ENCODE results near the gene LETM1. TPM values are rescaled to one million over a fixed set of nuclear protein-coding genes. Genes with fewer than 3 reads are reported as not detected.

The LETM1 gene
- total and polyA plus RNA-seq, 4 experiments from 2014 or later: 6.5 to 42.8 (median 25.5) TPM

- POLR2A ChIA-PET (ENCODE audit: partially characterized antibody): no interaction called here
- H3K4me3 Mint-ChIP-seq: peak overlapping the region in 3 of 8 donors; percentile 21 to 34 (median 31)
- intact Hi-C loops (cut with micrococcal nuclease): no loop called here
Measured at GRCh38 chr4:1793940-1794808, 61.8 kb downstream of the LETM1 start.

GRCh38 chr4:1793496-1793840, 62.5 kb downstream of the LETM1 start:
- DNase-seq: peak in 3 of 5 donors; percentile 15 to 55 (median 19)
- intact Hi-C loops (cut with micrococcal nuclease): no loop called here
- peaks cover 0 to 2% of the 10 kb centered on the region in 2 donors for H3K36me3 Mint-ChIP-seq
- Histone ChIP-seq H3K36me3 (ENCODE audit: insufficient read depth, low read length) (no peaks in the 10 kb centered on the region), H3K4me3 (ENCODE audit: low read length in 2 of 2) (no peak overlapping the region), H3K4me1 (ENCODE audit: insufficient read depth, low read length) (peaks cover 12% of the 10 kb centered on the region), H3K9me3 (ENCODE audit: control insufficient read depth in 1 of 2, low read length in 2 of 2) (no peaks in the 10 kb centered on the region), H3K27ac (ENCODE audit: low read depth, low read length) (no peak overlapping the region), H3K27me3 (ENCODE audit: insufficient read depth, low read length) (peaks cover 17% of the 10 kb centered on the region)
- no peak overlapping the region for H3K27ac Mint-ChIP-seq
- H3K4me1 Mint-ChIP-seq: no peaks in the 10 kb centered on the region
- no peak overlapping the region for H3K4me3 Mint-ChIP-seq
- H3K27me3 Mint-ChIP-seq: peaks cover 6 to 7% of the 10 kb centered on the region in 2 donors
- CTCF ChIA-PET (ENCODE audit: partially characterized antibody): interaction anchor here (1.6 kb wide), 1 partner anchor 16 kb away, joined by 5 read pairs; no protein-coding TSS in a partner anchor
- H3K9me3 Mint-ChIP-seq: no peaks in the 10 kb centered on the region
- POLR2A ChIA-PET (ENCODE audit: partially characterized antibody): no interaction called here

More at GRCh38 chr4:1793940-1794808, 61.8 kb downstream of the LETM1 start:
- Histone ChIP-seq H3K4me1 (ENCODE audit: insufficient read depth, low read length) (peaks cover 12% of the 10 kb centered on the region), H3K27ac (ENCODE audit: low read depth, low read length) (no peak overlapping the region), H3K27me3 (ENCODE audit: insufficient read depth, low read length) (peaks cover 17% of the 10 kb centered on the region), H3K4me3 (ENCODE audit: low read length in 2 of 2) (no peak overlapping the region), H3K9me3 (ENCODE audit: control insufficient read depth in 1 of 2, low read length in 2 of 2) (no peaks in the 10 kb centered on the region), H3K36me3 (ENCODE audit: insufficient read depth, low read length) (no peaks in the 10 kb centered on the region)
- peak in 1 of 5 donors; percentile 9 for DNase-seq
- H3K36me3 Mint-ChIP-seq: peaks cover 0 to 2% of the 10 kb centered on the region in 2 donors
- CTCF ChIA-PET (ENCODE audit: partially characterized antibody): interaction anchor here (1.6 kb wide), 1 partner anchor 16 kb away, joined by 5 read pairs; no protein-coding TSS in a partner anchor
- no peak overlapping the region for H3K27ac Mint-ChIP-seq
- peaks cover 10% of the 10 kb centered on the region in 2 donors for H3K27me3 Mint-ChIP-seq
- no peaks in the 10 kb centered on the region for H3K9me3 Mint-ChIP-seq
- no peaks in the 10 kb centered on the region for H3K4me1 Mint-ChIP-seq

- Histone ChIP-seq H3K4me1 (ENCODE audit: insufficient read depth, low read length) (peaks cover 12% of the 10 kb centered on the region), H3K27me3 (ENCODE audit: insufficient read depth, low read length) (peaks cover 17% of the 10 kb centered on the region), H3K36me3 (ENCODE audit: insufficient read depth, low read length) (no peaks in the 10 kb centered on the region), H3K27ac (ENCODE audit: low read depth, low read length) (no peak within 1 kb of the TSS), H3K4me3 (ENCODE audit: low read length in 2 of 2) (no peak within 1 kb of the TSS), H3K9me3 (ENCODE audit: control insufficient read depth in 1 of 2, low read length in 2 of 2) (no peaks in the 10 kb centered on the region)
- Mint-ChIP-seq H3K4me3 (peak within 1 kb of the TSS in 7 of 8 donors; percentile 25 to 72 (median 49)), H3K27me3 (peaks cover 5 to 7% of the 10 kb centered on the region in 2 donors), H3K4me1 (no peaks in the 10 kb centered on the region), H3K9me3 (no peaks in the 10 kb centered on the region), H3K27ac (peak within 1 kb of the TSS in 1 of 7 donors; percentile 68), H3K36me3 (peaks cover 0 to 2% of the 10 kb centered on the region in 2 donors)
- intact Hi-C loops (cut with micrococcal nuclease): no loop called here
- DNase-seq: peak in 3 of 5 donors; percentile 19 to 38 (median 21)
- ChIA-PET CTCF (ENCODE audit: partially characterized antibody) (no interaction called here), POLR2A (ENCODE audit: partially characterized antibody) (no interaction called here)
Measured at GRCh38 chr4:1792832-1793495, 63.0 kb downstream of the LETM1 start, which contains the start of gene FGFR3. Gene FGFR3, plus strand, starts transcription at chr4:1793293. Its CDS starts 642 bp downstream, at chr4:1793935.

- intact Hi-C loops (cut with micrococcal nuclease): no loop called here
- no peak for DNase-seq
- Histone ChIP-seq H3K27me3 (ENCODE audit: insufficient read depth, low read length) (peaks cover 17% of the 10 kb centered on the region), H3K36me3 (ENCODE audit: insufficient read depth, low read length) (no peaks in the 10 kb centered on the region), H3K9me3 (ENCODE audit: control insufficient read depth in 1 of 2, low read length in 2 of 2) (no peaks in the 10 kb centered on the region), H3K4me3 (ENCODE audit: low read length in 2 of 2) (no peak overlapping the region), H3K27ac (ENCODE audit: low read depth, low read length) (no peak overlapping the region), H3K4me1 (ENCODE audit: insufficient read depth, low read length) (peaks cover 12% of the 10 kb centered on the region)
- peaks cover 5 to 7% of the 10 kb centered on the region in 2 donors for H3K27me3 Mint-ChIP-seq
- no peaks in the 10 kb centered on the region for H3K4me1 Mint-ChIP-seq
- peaks cover 0 to 2% of the 10 kb centered on the region in 2 donors for H3K36me3 Mint-ChIP-seq
- CTCF ChIA-PET (ENCODE audit: partially characterized antibody): no interaction called here
- no peaks in the 10 kb centered on the region for H3K9me3 Mint-ChIP-seq
- POLR2A ChIA-PET (ENCODE audit: partially characterized antibody): no interaction called here
- H3K4me3 Mint-ChIP-seq: peak overlapping the region in 6 of 8 donors; percentile 25 to 72 (median 50)
- peak overlapping the region in 1 of 7 donors; percentile 68 for H3K27ac Mint-ChIP-seq
Measured at GRCh38 chr4:1792158-1792831, 63.7 kb downstream of the LETM1 start.

- POLR2A ChIA-PET (ENCODE audit: partially characterized antibody): no interaction called here
- H3K36me3 Mint-ChIP-seq: peaks cover 0 to 2% of the 10 kb centered on the region in 2 donors
- Histone ChIP-seq H3K9me3 (ENCODE audit: control insufficient read depth in 1 of 2, low read length in 2 of 2) (no peaks in the 10 kb centered on the region), H3K27me3 (ENCODE audit: insufficient read depth, low read length) (no peaks in the 10 kb centered on the region), H3K36me3 (ENCODE audit: insufficient read depth, low read length) (no peaks in the 10 kb centered on the region), H3K4me3 (ENCODE audit: low read length in 2 of 2) (no peak overlapping the region), H3K4me1 (ENCODE audit: insufficient read depth, low read length) (peaks cover 6% of the 10 kb centered on the region), H3K27ac (ENCODE audit: low read depth, low read length) (no peak overlapping the region)
- H3K9me3 Mint-ChIP-seq: no peaks in the 10 kb centered on the region
- CTCF ChIA-PET (ENCODE audit: partially characterized antibody): no interaction called here
- no peaks in the 10 kb centered on the region for H3K4me1 Mint-ChIP-seq
- H3K4me3 Mint-ChIP-seq: no peak overlapping the region
- DNase-seq: no peak
- intact Hi-C loops (cut with micrococcal nuclease): no loop called here
- peak overlapping the region in 2 of 7 donors; percentile 42 to 47 for H3K27ac Mint-ChIP-seq
- no peaks in the 10 kb centered on the region for H3K27me3 Mint-ChIP-seq
Measured at GRCh38 chr4:1790005-1790404, 66.0 kb downstream of the LETM1 start.

- Histone ChIP-seq H3K9me3 (ENCODE audit: control insufficient read depth in 1 of 2, low read length in 2 of 2) (no peaks in the 10 kb centered on the region), H3K4me3 (ENCODE audit: low read length in 2 of 2) (no peak overlapping the region), H3K27me3 (ENCODE audit: insufficient read depth, low read length) (no peaks in the 10 kb centered on the region), H3K4me1 (ENCODE audit: insufficient read depth, low read length) (peaks cover 6% of the 10 kb centered on the region), H3K36me3 (ENCODE audit: insufficient read depth, low read length) (no peaks in the 10 kb centered on the region), H3K27ac (ENCODE audit: low read depth, low read length) (no peak overlapping the region)
- DNase-seq: no peak
- Mint-ChIP-seq H3K4me1 (no peaks in the 10 kb centered on the region), H3K27ac (no peak overlapping the region), H3K4me3 (no peak overlapping the region), H3K27me3 (no peaks in the 10 kb centered on the region), H3K9me3 (no peaks in the 10 kb centered on the region), H3K36me3 (peaks cover 0 to 2% of the 10 kb centered on the region in 2 donors)
- intact Hi-C loops (cut with micrococcal nuclease): no loop called here
- ChIA-PET CTCF (ENCODE audit: partially characterized antibody) (interaction anchor here (0.9 kb wide), 1 partner anchor 97 kb away, joined by 3 read pairs; no protein-coding TSS in a partner anchor), POLR2A (ENCODE audit: partially characterized antibody) (no interaction called here)
Measured at GRCh38 chr4:1789552-1789951, 66.4 kb downstream of the LETM1 start.
